GM12878 (cell line): ENCODE results near the gene NCBP3.
"Not testable (repeated sequence)": the region's sequence is repeated elsewhere in the genome, so short reads cannot be mapped to it uniquely, and the experiment has no call there.

Experiments
- CREB1 ChIP-seq: IDR thresholded peaks from 2 replicates; pipeline ENCODE4 v1.6.1; 2012; ENCODE audit warnings: low read depth, mild to moderate bottlenecking, inconsistent platforms
- FOS ChIP-seq: IDR thresholded peaks from 3 replicates; pipeline ENCODE4 v1.6.1; 2011; ENCODE audit warnings: borderline replicate concordance; ENCODE audit not compliant: insufficient read length; ENCODE audit errors: extremely low read depth
- NFYB ChIP-seq: IDR thresholded peaks from 2 replicates; pipeline ENCODE4 v1.6.1; 2011; ENCODE audit warnings: low read depth, mild to moderate bottlenecking, low read length, improper control_type of control experiment, moderate library complexity; ENCODE audit not compliant: insufficient read depth
- NR2C2 ChIP-seq: IDR thresholded peaks from 2 replicates; pipeline ENCODE4 v1.6.1; 2011; ENCODE audit warnings: borderline replicate concordance, low read depth; ENCODE audit not compliant: control insufficient read depth, insufficient read length
- POLR2A ChIP-seq: IDR thresholded peaks from 2 replicates; pipeline ENCODE4 v1.6.1; 2011; ENCODE audit warnings: low read depth, mild to moderate bottlenecking, low read length
- POLR2AphosphoS5 ChIP-seq: IDR thresholded peaks from 2 replicates; pipeline ENCODE4 v1.6.1; 2011; ENCODE audit warnings: mild to moderate bottlenecking, low read length, inconsistent platforms
- RAD21 ChIP-seq: IDR thresholded peaks from 2 replicates; pipeline ENCODE4 v1.6.1; 2011; ENCODE audit warnings: mild to moderate bottlenecking, low read depth, low read length, moderate library complexity; ENCODE audit not compliant: insufficient read depth
- TAF1 ChIP-seq: IDR thresholded peaks from 2 replicates; pipeline ENCODE4 v1.6.1; 2011; ENCODE audit warnings: mild to moderate bottlenecking, low read depth, low read length, borderline replicate concordance
- TF ChIP-seq, protein P1 (sequence below): fragments of 450-650 bp; conservative IDR thresholded peaks from 2 replicates; pipeline ENCODE4 v1.6.1; 2017; ENCODE audit warnings: mild to moderate bottlenecking, moderate library complexity
- TF ChIP-seq, protein P2 (sequence below): IDR thresholded peaks from 2 replicates; pipeline ENCODE4 v1.6.1; 2012; ENCODE audit warnings: mild to moderate bottlenecking, low read depth, low read length
- TF ChIP-seq, protein P3 (sequence below), 3 experiments: IDR thresholded peaks in 2 of 3; conservative IDR thresholded peaks in 1 of 3; 2 replicates each; pipeline ENCODE4 v1.5.1; 2011; ENCODE audit warnings: low read depth in 3 of 3, low read length in 3 of 3, mild to moderate bottlenecking in 3 of 3, control low read depth in 2 of 3, moderate library complexity in 2 of 3, inconsistent platforms in 1 of 3, mixed read lengths in 1 of 3; ENCODE audit not compliant: control insufficient read depth in 2 of 3, insufficient read depth in 1 of 3; ENCODE audit errors: extremely low read depth in 1 of 3
- TF ChIP-seq, protein P4 (sequence below): fragments of 450-650 bp; formaldehyde crosslinking; IDR thresholded peaks from 2 replicates; pipeline ENCODE4 v1.5.0; 2022; ENCODE audit warnings: mild to moderate bottlenecking, missing genetic modification characterization
- TF ChIP-seq, protein P5 (sequence below): IDR thresholded peaks from 2 replicates; pipeline ENCODE4 v1.6.1; 2011; ENCODE audit warnings: mild to moderate bottlenecking, low read depth, low read length, moderate library complexity; ENCODE audit not compliant: insufficient replicate concordance
- TF ChIP-seq, protein P6 (sequence below): fragments of 450-650 bp; IDR thresholded peaks from 2 replicates; pipeline ENCODE4 v1.6.1; 2014; ENCODE audit warnings: mild to moderate bottlenecking

DNA sequence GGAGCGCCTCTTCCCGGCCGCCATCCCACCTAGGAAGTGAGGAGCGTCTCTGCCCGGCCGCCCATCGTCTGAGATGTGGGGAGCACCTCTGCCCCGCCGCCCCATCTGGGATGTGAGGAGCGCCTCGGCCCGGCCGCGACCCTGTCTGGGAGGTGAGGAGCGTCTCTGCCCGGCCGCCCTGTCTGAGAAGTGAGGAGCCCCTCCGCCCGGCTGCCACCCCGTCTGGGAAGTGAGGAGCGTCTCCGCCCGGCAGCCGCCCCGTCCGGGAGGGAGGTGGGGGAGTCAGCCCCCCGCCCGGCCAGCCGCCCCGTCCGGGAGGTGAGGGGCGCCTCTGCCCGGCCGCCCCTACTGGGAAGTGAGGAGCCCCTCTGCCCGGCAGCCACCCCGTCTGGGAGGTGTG lies 8.2 kb upstream of the NCBP3 start:
- TF ChIP-seq, protein P1, sequence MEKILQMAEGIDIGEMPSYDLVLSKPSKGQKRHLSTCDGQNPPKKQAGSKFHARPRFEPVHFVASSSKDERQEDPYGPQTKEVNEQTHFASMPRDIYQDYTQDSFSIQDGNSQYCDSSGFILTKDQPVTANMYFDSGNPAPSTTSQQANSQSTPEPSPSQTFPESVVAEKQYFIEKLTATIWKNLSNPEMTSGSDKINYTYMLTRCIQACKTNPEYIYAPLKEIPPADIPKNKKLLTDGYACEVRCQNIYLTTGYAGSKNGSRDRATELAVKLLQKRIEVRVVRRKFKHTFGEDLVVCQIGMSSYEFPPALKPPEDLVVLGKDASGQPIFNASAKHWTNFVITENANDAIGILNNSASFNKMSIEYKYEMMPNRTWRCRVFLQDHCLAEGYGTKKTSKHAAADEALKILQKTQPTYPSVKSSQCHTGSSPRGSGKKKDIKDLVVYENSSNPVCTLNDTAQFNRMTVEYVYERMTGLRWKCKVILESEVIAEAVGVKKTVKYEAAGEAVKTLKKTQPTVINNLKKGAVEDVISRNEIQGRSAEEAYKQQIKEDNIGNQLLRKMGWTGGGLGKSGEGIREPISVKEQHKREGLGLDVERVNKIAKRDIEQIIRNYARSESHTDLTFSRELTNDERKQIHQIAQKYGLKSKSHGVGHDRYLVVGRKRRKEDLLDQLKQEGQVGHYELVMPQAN, result not testable (repeated sequence)
- TF ChIP-seq, protein P2, sequence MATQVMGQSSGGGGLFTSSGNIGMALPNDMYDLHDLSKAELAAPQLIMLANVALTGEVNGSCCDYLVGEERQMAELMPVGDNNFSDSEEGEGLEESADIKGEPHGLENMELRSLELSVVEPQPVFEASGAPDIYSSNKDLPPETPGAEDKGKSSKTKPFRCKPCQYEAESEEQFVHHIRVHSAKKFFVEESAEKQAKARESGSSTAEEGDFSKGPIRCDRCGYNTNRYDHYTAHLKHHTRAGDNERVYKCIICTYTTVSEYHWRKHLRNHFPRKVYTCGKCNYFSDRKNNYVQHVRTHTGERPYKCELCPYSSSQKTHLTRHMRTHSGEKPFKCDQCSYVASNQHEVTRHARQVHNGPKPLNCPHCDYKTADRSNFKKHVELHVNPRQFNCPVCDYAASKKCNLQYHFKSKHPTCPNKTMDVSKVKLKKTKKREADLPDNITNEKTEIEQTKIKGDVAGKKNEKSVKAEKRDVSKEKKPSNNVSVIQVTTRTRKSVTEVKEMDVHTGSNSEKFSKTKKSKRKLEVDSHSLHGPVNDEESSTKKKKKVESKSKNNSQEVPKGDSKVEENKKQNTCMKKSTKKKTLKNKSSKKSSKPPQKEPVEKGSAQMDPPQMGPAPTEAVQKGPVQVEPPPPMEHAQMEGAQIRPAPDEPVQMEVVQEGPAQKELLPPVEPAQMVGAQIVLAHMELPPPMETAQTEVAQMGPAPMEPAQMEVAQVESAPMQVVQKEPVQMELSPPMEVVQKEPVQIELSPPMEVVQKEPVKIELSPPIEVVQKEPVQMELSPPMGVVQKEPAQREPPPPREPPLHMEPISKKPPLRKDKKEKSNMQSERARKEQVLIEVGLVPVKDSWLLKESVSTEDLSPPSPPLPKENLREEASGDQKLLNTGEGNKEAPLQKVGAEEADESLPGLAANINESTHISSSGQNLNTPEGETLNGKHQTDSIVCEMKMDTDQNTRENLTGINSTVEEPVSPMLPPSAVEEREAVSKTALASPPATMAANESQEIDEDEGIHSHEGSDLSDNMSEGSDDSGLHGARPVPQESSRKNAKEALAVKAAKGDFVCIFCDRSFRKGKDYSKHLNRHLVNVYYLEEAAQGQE, result not testable (repeated sequence)
- not testable (repeated sequence) for TF ChIP-seq TAF1, POLR2AphosphoS5, POLR2A, NFYB, NR2C2, FOS, RAD21, CREB1
- TF ChIP-seq, protein P3, sequence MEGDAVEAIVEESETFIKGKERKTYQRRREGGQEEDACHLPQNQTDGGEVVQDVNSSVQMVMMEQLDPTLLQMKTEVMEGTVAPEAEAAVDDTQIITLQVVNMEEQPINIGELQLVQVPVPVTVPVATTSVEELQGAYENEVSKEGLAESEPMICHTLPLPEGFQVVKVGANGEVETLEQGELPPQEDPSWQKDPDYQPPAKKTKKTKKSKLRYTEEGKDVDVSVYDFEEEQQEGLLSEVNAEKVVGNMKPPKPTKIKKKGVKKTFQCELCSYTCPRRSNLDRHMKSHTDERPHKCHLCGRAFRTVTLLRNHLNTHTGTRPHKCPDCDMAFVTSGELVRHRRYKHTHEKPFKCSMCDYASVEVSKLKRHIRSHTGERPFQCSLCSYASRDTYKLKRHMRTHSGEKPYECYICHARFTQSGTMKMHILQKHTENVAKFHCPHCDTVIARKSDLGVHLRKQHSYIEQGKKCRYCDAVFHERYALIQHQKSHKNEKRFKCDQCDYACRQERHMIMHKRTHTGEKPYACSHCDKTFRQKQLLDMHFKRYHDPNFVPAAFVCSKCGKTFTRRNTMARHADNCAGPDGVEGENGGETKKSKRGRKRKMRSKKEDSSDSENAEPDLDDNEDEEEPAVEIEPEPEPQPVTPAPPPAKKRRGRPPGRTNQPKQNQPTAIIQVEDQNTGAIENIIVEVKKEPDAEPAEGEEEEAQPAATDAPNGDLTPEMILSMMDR (IDR thresholded peaks at IDR 0.05 in 2 of 3, conservative IDR thresholded peaks at IDR 0.05 in 1 of 3; ENCODE audit: control insufficient read depth in 2 of 3, extremely low read depth in 1 of 3, insufficient read depth in 1 of 3, low read depth in 3 of 3, low read length in 3 of 3), result not testable (repeated sequence)
- TF ChIP-seq, protein P4, sequence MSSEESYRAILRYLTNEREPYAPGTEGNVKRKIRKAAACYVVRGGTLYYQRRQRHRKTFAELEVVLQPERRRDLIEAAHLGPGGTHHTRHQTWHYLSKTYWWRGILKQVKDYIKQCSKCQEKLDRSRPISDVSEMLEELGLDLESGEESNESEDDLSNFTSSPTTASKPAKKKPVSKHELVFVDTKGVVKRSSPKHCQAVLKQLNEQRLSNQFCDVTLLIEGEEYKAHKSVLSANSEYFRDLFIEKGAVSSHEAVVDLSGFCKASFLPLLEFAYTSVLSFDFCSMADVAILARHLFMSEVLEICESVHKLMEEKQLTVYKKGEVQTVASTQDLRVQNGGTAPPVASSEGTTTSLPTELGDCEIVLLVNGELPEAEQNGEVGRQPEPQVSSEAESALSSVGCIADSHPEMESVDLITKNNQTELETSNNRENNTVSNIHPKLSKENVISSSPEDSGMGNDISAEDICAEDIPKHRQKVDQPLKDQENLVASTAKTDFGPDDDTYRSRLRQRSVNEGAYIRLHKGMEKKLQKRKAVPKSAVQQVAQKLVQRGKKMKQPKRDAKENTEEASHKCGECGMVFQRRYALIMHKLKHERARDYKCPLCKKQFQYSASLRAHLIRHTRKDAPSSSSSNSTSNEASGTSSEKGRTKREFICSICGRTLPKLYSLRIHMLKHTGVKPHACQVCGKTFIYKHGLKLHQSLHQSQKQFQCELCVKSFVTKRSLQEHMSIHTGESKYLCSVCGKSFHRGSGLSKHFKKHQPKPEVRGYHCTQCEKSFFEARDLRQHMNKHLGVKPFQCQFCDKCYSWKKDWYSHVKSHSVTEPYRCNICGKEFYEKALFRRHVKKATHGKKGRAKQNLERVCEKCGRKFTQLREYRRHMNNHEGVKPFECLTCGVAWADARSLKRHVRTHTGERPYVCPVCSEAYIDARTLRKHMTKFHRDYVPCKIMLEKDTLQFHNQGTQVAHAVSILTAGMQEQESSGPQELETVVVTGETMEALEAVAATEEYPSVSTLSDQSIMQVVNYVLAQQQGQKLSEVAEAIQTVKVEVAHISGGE (CRISPR knock-in tag), result not testable (repeated sequence)
- TF ChIP-seq, protein P5, sequence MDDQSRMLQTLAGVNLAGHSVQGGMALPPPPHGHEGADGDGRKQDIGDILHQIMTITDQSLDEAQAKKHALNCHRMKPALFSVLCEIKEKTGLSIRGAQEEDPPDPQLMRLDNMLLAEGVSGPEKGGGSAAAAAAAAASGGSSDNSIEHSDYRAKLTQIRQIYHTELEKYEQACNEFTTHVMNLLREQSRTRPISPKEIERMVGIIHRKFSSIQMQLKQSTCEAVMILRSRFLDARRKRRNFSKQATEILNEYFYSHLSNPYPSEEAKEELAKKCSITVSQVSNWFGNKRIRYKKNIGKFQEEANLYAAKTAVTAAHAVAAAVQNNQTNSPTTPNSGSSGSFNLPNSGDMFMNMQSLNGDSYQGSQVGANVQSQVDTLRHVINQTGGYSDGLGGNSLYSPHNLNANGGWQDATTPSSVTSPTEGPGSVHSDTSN, result not testable (repeated sequence)
- TF ChIP-seq, protein P6, sequence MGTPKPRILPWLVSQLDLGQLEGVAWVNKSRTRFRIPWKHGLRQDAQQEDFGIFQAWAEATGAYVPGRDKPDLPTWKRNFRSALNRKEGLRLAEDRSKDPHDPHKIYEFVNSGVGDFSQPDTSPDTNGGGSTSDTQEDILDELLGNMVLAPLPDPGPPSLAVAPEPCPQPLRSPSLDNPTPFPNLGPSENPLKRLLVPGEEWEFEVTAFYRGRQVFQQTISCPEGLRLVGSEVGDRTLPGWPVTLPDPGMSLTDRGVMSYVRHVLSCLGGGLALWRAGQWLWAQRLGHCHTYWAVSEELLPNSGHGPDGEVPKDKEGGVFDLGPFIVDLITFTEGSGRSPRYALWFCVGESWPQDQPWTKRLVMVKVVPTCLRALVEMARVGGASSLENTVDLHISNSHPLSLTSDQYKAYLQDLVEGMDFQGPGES, result not testable (repeated sequence)
